Hepatocyte (in vitro differentiated cells): ENCODE results near the gene ARHGAP6.

Source experiments
- CTCF ChIP-seq: fragments of 200-600 bp; sonication (generic); IDR thresholded peaks from 2 replicates; pipeline ENCODE4 v1.5.1; 2016; ENCODE audit warnings: antibody characterized with exemption, mild to moderate bottlenecking; ENCODE audit not compliant: poor library complexity
- EZH2 ChIP-seq: fragments of 200-600 bp; sonication (generic); IDR thresholded peaks from 2 replicates; pipeline ENCODE4 v1.6.1; 2016; ENCODE audit warnings: antibody characterized with exemption, mild to moderate bottlenecking, borderline replicate concordance
- EZH2phosphoT487 ChIP-seq: fragments of 200-600 bp; sonication (generic); IDR thresholded peaks from one replicate; pipeline ENCODE4 v1.6.1; 2018; ENCODE audit warnings: antibody characterized with exemption, mild to moderate bottlenecking, low read depth, moderate library complexity; ENCODE audit not compliant: unreplicated experiment, severe bottlenecking

GRCh38 chrX:11555759-11556158 is 110.0 kb downstream of the ARHGAP6 start:
- TF ChIP-seq EZH2 (no peak), CTCF (no peak), EZH2phosphoT487 (no peak)
